ENCODE measurements around the gene ACOXL.

- TF ChIP-seq, protein P1, sequence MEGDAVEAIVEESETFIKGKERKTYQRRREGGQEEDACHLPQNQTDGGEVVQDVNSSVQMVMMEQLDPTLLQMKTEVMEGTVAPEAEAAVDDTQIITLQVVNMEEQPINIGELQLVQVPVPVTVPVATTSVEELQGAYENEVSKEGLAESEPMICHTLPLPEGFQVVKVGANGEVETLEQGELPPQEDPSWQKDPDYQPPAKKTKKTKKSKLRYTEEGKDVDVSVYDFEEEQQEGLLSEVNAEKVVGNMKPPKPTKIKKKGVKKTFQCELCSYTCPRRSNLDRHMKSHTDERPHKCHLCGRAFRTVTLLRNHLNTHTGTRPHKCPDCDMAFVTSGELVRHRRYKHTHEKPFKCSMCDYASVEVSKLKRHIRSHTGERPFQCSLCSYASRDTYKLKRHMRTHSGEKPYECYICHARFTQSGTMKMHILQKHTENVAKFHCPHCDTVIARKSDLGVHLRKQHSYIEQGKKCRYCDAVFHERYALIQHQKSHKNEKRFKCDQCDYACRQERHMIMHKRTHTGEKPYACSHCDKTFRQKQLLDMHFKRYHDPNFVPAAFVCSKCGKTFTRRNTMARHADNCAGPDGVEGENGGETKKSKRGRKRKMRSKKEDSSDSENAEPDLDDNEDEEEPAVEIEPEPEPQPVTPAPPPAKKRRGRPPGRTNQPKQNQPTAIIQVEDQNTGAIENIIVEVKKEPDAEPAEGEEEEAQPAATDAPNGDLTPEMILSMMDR (tag by site-specific recombination; IDR thresholded peaks at IDR 0.05), result no peak
- TF ChIP-seq ZBTB49 (tag by site-specific recombination; IDR thresholded peaks at IDR 0.05; ENCODE audit: low read depth) (no peak), ZBTB6 (tag by site-specific recombination; IDR thresholded peaks at IDR 0.05) (no peak), ZNF354C (tag by site-specific recombination; IDR thresholded peaks at IDR 0.05; ENCODE audit: borderline replicate concordance, low read depth) (no peak), KLF9 (tag by site-specific recombination; IDR thresholded peaks at IDR 0.05; ENCODE audit: low read depth) (no peak), ZNF558 (tag by site-specific recombination; IDR thresholded peaks at IDR 0.05) (no peak), ZNF175 (tag by site-specific recombination; IDR thresholded peaks at IDR 0.05) (no peak), ZBTB44 (tag by site-specific recombination; IDR thresholded peaks at IDR 0.05) (no peak), ZEB2 (tag by site-specific recombination; IDR thresholded peaks at IDR 0.05) (no peak), KLF10 (tag by site-specific recombination; IDR thresholded peaks at IDR 0.05) (no peak), ZNF121 (tag by site-specific recombination; IDR thresholded peaks at IDR 0.05) (no peak), ZNF146 (tag by site-specific recombination; IDR thresholded peaks at IDR 0.05) (no peak)
- TF ChIP-seq, protein P2, sequence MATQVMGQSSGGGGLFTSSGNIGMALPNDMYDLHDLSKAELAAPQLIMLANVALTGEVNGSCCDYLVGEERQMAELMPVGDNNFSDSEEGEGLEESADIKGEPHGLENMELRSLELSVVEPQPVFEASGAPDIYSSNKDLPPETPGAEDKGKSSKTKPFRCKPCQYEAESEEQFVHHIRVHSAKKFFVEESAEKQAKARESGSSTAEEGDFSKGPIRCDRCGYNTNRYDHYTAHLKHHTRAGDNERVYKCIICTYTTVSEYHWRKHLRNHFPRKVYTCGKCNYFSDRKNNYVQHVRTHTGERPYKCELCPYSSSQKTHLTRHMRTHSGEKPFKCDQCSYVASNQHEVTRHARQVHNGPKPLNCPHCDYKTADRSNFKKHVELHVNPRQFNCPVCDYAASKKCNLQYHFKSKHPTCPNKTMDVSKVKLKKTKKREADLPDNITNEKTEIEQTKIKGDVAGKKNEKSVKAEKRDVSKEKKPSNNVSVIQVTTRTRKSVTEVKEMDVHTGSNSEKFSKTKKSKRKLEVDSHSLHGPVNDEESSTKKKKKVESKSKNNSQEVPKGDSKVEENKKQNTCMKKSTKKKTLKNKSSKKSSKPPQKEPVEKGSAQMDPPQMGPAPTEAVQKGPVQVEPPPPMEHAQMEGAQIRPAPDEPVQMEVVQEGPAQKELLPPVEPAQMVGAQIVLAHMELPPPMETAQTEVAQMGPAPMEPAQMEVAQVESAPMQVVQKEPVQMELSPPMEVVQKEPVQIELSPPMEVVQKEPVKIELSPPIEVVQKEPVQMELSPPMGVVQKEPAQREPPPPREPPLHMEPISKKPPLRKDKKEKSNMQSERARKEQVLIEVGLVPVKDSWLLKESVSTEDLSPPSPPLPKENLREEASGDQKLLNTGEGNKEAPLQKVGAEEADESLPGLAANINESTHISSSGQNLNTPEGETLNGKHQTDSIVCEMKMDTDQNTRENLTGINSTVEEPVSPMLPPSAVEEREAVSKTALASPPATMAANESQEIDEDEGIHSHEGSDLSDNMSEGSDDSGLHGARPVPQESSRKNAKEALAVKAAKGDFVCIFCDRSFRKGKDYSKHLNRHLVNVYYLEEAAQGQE (tag by site-specific recombination; IDR thresholded peaks at IDR 0.05), result no peak
These were observed 174.4 kb downstream of the ACOXL start for GRCh38 chr2:110906613-110907298.

Data from HEK293 (cell line).